Prostate gland (tissue), 2 donors: ENCODE results near the gene CAMKMT.

Experiments
- POLR2A ChIP-seq: fragments of 450-650 bp; IDR thresholded peaks from one replicate; pipeline ENCODE4 v1.6.1; 2016; ENCODE audit warnings: antibody characterized with exemption, mild to moderate bottlenecking
- TF ChIP-seq, protein P1 (sequence below), 4 experiments: fragments of 200-600 bp in 2 of 4; fragments of 450-650 bp in 2 of 4; sonication (generic) in 2 of 4; IDR thresholded peaks; 1 replicate in 3 of 4; 2 replicates in 1 of 4; pipeline ENCODE4 v1.5.1; 2016 to 2019; ENCODE audit warnings: antibody characterized with exemption in 4 of 4, mild to moderate bottlenecking in 2 of 4, moderate library complexity in 2 of 4

DNA sequence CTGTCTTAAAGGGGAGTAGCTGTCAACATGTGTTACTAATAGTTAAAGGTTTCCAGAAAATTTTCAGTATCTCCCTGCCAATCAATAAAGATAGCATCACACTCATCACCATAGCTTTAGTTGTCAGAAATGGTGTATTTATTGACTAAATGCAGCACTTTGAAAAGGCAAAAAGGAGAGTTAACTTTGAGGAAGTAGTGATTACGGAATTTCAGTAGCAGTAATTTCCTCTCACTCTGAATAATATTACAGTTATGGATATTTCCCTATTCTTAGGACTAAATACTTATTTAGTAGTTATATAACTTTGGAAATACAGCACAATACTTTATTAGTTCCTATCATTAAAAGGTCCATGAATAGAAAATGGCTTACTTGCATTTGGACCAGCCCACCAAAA is 250.5 kb downstream of the CAMKMT start:
- TF ChIP-seq, protein P1, sequence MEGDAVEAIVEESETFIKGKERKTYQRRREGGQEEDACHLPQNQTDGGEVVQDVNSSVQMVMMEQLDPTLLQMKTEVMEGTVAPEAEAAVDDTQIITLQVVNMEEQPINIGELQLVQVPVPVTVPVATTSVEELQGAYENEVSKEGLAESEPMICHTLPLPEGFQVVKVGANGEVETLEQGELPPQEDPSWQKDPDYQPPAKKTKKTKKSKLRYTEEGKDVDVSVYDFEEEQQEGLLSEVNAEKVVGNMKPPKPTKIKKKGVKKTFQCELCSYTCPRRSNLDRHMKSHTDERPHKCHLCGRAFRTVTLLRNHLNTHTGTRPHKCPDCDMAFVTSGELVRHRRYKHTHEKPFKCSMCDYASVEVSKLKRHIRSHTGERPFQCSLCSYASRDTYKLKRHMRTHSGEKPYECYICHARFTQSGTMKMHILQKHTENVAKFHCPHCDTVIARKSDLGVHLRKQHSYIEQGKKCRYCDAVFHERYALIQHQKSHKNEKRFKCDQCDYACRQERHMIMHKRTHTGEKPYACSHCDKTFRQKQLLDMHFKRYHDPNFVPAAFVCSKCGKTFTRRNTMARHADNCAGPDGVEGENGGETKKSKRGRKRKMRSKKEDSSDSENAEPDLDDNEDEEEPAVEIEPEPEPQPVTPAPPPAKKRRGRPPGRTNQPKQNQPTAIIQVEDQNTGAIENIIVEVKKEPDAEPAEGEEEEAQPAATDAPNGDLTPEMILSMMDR (IDR thresholded peaks at IDR 0.05), result no peak
- TF ChIP-seq POLR2A, result no peak
